Raji (cell line): ENCODE measurements around the gene NDRG2.

Experiments
- POLR2A ChIP-seq: IDR thresholded peaks from 2 replicates; pipeline ENCODE4 v1.6.1; 2011; ENCODE audit warnings: low read depth, low read length, control low read depth; ENCODE audit not compliant: insufficient read depth

Gene NDRG2

GRCh38 chr14:21043387-21043973 is 18.6 kb upstream of the NDRG2 start:
- TF ChIP-seq POLR2A: no peak

GRCh38 chr14:21042918-21043317 is 18.1 kb upstream of the NDRG2 start:
- TF ChIP-seq POLR2A: no peak

- no peak for TF ChIP-seq POLR2A
These were observed 17.0 kb upstream of the NDRG2 start, which contains the start of gene RNASE7 for GRCh38 chr14:21041676-21042433. TSS of gene RNASE7 (plus strand) at chr14:21042362. CDS start at chr14:21042993, 631 bp downstream.

GRCh38 chr14:21040370-21040925 is 15.6 kb upstream of the NDRG2 start:
- TF ChIP-seq POLR2A: no peak

- TF ChIP-seq POLR2A: no peak
These were observed 14.9 kb upstream of the NDRG2 start for GRCh38 chr14:21039585-21040369.

- TF ChIP-seq POLR2A: no peak
These were observed 13.9 kb upstream of the NDRG2 start for GRCh38 chr14:21038441-21039422.

GRCh38 chr14:21037156-21037555 is 12.3 kb upstream of the NDRG2 start:
- no peak for TF ChIP-seq POLR2A

GRCh38 chr14:21036751-21037150 is 11.9 kb upstream of the NDRG2 start:
- no peak for TF ChIP-seq POLR2A

- no peak for TF ChIP-seq POLR2A
These were observed 9.8 kb upstream of the NDRG2 start, which contains the start of gene RNASE13 for GRCh38 chr14:21034707-21035106. TSS of gene RNASE13 (minus strand) at chr14:21034807. CDS start at chr14:21034288, 519 bp downstream.

GRCh38 chr14:21033133-21033698 is 8.4 kb upstream of the NDRG2 start:
- TF ChIP-seq POLR2A: no peak

- TF ChIP-seq POLR2A: no peak
These were observed 7.7 kb upstream of the NDRG2 start for GRCh38 chr14:21032326-21033132.

GRCh38 chr14:21030531-21030930 is 5.7 kb upstream of the NDRG2 start:
- TF ChIP-seq POLR2A: no peak

- no peak for TF ChIP-seq POLR2A
These were observed 5.1 kb upstream of the NDRG2 start, which contains the start of gene TPPP2 for GRCh38 chr14:21029917-21030316. TSS of gene TPPP2 (plus strand) at chr14:21030217. CDS start at chr14:21030582, 365 bp downstream.
